ENCODE data around the gene GTPBP4. TPM values are rescaled to one million over a fixed set of nuclear protein-coding genes. Genes with fewer than 3 reads are reported as not detected.

Gene GTPBP4
- total RNA-seq, 4 donors from 2014 or later: 16.0 to 31.5 (median 21.5) TPM

DNA sequence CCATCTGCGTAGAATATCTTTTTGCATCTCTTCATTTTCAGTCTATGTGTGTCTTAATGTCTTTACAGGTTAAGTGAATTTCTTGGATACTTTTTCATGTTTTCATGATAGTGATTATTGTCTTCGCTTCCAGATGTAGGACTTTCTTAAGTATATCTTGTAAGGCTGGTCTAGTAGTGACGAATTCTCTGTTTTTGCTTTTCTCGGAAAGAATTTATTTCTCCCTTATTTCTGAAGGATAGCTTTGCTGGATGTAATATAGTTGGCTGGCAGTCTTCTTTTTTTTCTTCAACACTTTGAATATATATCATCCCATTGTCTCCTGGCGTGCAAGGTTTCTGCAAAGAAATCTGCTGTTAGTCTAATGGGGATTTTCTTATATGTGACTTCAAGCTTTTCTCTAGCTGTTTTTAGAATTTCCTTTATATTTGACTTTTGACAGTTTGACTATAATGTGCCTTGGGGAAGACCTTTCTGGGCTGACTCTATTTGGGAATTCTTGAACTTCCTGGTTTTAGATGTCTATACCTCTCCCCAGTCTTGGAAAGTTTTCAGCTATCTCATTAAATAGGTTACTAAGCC is 14.3 kb downstream of the GTPBP4 start:
- Histone ChIP-seq H3K9me3 (peaks cover 0 to 15% (median 0%) of the 10 kb centered on the region in 3 donors), H3K4me3 (no peak overlapping the region), H3K36me3 (peaks cover 0 to 100% of the 10 kb centered on the region in 2 donors), H3K4me1 (no peaks in the 10 kb centered on the region), H3K27ac (no peak overlapping the region), H3K27me3 (no peaks in the 10 kb centered on the region)
- WGBS, 2 donors (ENCODE audit: low coverage in 1 of 2): 92 to 98% methylated on average over 2 to 5 of the region's 5 CpGs
- ATAC-seq: no peak
- TF ChIP-seq, protein P1, sequence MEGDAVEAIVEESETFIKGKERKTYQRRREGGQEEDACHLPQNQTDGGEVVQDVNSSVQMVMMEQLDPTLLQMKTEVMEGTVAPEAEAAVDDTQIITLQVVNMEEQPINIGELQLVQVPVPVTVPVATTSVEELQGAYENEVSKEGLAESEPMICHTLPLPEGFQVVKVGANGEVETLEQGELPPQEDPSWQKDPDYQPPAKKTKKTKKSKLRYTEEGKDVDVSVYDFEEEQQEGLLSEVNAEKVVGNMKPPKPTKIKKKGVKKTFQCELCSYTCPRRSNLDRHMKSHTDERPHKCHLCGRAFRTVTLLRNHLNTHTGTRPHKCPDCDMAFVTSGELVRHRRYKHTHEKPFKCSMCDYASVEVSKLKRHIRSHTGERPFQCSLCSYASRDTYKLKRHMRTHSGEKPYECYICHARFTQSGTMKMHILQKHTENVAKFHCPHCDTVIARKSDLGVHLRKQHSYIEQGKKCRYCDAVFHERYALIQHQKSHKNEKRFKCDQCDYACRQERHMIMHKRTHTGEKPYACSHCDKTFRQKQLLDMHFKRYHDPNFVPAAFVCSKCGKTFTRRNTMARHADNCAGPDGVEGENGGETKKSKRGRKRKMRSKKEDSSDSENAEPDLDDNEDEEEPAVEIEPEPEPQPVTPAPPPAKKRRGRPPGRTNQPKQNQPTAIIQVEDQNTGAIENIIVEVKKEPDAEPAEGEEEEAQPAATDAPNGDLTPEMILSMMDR (IDR thresholded peaks at IDR 0.05): no peak
- TF ChIP-seq POLR2A (IDR thresholded peaks at IDR 0.05) (no peak), POLR2AphosphoS5 (IDR thresholded peaks at IDR 0.05) (no peak), EP300 (IDR thresholded peaks at IDR 0.05) (no peak)

DNA sequence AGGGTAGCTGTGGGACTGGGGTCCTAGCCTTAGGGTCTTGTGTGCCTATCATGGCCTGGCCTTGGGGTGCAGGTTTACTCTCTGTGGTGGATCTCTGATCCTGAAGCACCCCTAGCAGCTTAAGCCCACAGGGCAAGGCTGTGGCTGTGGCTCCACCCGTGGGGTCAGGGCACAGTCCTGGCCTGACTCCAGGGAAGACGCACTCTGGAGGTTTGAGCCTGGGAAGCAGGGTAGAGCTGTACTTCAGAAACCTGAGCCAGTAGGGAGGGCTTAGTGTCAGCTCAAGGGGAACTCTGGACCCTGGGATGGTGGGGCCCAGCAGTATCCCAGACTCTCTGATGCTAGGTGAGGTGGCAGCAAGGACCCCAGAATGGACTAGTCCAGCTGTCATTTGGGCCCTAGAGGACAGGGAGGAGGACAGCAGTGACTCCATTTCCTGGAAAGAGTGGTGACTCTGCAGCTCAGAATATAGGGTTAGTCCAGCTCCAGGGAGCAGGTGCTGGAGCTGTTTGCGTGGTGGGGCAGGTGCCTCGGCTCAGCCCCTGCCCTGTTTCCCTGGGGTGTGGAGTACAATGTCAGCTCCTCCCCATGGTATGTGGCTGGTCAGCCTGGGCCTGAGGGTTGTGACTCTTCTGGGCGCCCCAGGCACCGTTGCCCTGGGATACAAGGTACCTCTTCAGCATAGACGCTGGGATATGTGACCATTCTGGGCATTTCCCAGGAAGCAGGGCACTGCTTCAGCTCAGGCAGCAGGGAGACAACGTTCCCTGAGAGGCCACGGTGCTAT is 15.8 kb downstream of the GTPBP4 start:
- Histone ChIP-seq H3K9me3 (peaks cover 0 to 15% (median 0%) of the 10 kb centered on the region in 3 donors), H3K4me1 (no peaks in the 10 kb centered on the region), H3K27me3 (no peaks in the 10 kb centered on the region), H3K4me3 (no peak overlapping the region), H3K27ac (no peak overlapping the region), H3K36me3 (peaks cover 0 to 100% of the 10 kb centered on the region in 2 donors)
- WGBS, 2 donors (ENCODE audit: low coverage in 1 of 2): no CpG with 5 or more reads among the region's 9 CpGs
- no peak for ATAC-seq
- TF ChIP-seq EP300 (IDR thresholded peaks at IDR 0.05) (no peak), POLR2A (IDR thresholded peaks at IDR 0.05) (no peak), POLR2AphosphoS5 (IDR thresholded peaks at IDR 0.05) (no peak)
- TF ChIP-seq, protein P1 (IDR thresholded peaks at IDR 0.05): no peak

- Histone ChIP-seq H3K27ac (no peak overlapping the region), H3K4me3 (no peak overlapping the region), H3K4me1 (no peaks in the 10 kb centered on the region), H3K27me3 (no peaks in the 10 kb centered on the region), H3K36me3 (peaks cover 0 to 99% of the 10 kb centered on the region in 2 donors), H3K9me3 (peaks cover 0 to 15% (median 0%) of the 10 kb centered on the region in 3 donors)
- WGBS, 2 donors (ENCODE audit: low coverage in 1 of 2): 82 to 94% methylated on average over 6 to 9 of the region's 9 CpGs
- no peak for ATAC-seq
- no peak for TF ChIP-seq POLR2AphosphoS5 (IDR thresholded peaks at IDR 0.05)
- TF ChIP-seq POLR2A (IDR thresholded peaks at IDR 0.05): no peak
- TF ChIP-seq EP300 (IDR thresholded peaks at IDR 0.05): no peak
- TF ChIP-seq, protein P1 (IDR thresholded peaks at IDR 0.05): no peak
Measured at GRCh38 chr10:1006573-1006972, 18.3 kb downstream of the GTPBP4 start.

DNA sequence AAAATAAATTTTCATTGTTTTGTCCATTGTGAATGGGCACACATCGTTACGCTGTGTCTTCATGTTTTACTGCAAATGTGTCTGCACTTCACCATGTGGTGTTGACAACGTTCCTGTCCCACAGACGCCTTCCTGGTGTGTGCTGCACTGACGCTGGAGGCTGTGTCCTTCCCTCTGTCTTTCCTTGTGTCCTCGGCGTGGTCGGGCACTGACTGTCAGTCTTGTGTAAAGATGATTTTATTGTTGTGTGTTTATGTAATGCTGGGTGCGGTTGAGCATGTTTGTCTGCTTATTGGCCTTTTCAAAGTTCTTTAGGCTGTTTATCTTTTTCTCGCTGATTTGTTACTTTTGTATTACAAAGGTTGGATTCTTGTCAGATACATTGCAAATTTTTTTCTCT is 19.3 kb downstream of the GTPBP4 start:
- Histone ChIP-seq H3K27me3 (no peaks in the 10 kb centered on the region), H3K27ac (no peak overlapping the region), H3K4me3 (no peak overlapping the region), H3K36me3 (peaks cover 0 to 99% of the 10 kb centered on the region in 2 donors), H3K4me1 (no peaks in the 10 kb centered on the region), H3K9me3 (peaks cover 0 to 5% (median 0%) of the 10 kb centered on the region in 3 donors)
- ATAC-seq: no peak
- 69 to 85% methylated on average over 10 of the region's 10 CpGs for WGBS, 2 donors (ENCODE audit: low coverage in 1 of 2)
- TF ChIP-seq EP300 (IDR thresholded peaks at IDR 0.05) (no peak), POLR2AphosphoS5 (IDR thresholded peaks at IDR 0.05) (no peak), POLR2A (IDR thresholded peaks at IDR 0.05) (no peak)
- TF ChIP-seq, protein P1 (IDR thresholded peaks at IDR 0.05): no peak

All from gastroesophageal sphincter (tissue), 4 donors.